Measurements from ENCODE around the gene ABCA6. TPM values are rescaled to one million over a fixed set of nuclear protein-coding genes. Genes with fewer than 3 reads are reported as not detected.
"Not testable (repeated sequence)": the region's sequence is repeated elsewhere in the genome, so short reads cannot be mapped to it uniquely, and the experiment has no call there.

Gene ABCA6
- total RNA-seq, 2 experiments from 2014 or later: 0.13 to 0.30 TPM

- CTCF ChIA-PET; H3K9me3 Mint-ChIP-seq; H3K4me3 Mint-ChIP-seq; H3K27ac Mint-ChIP-seq; POLR2A ChIA-PET; H3K36me3 Mint-ChIP-seq (ENCODE audit: low read depth); DNase-seq: not testable (repeated sequence)
- H3K4me1 Mint-ChIP-seq: peaks cover 15% of the 10 kb centered on the region
- H3K27me3 Mint-ChIP-seq: peaks cover 12% of the 10 kb centered on the region
Measured at GRCh38 chr17:69073392-69073791, 68.3 kb downstream of the ABCA6 start.

- POLR2A ChIA-PET; H3K4me3 Mint-ChIP-seq; H3K9me3 Mint-ChIP-seq; H3K27ac Mint-ChIP-seq; DNase-seq; H3K36me3 Mint-ChIP-seq (ENCODE audit: low read depth); CTCF ChIA-PET: not testable (repeated sequence)
- H3K4me1 Mint-ChIP-seq: peaks cover 15% of the 10 kb centered on the region
- peaks cover 12% of the 10 kb centered on the region for H3K27me3 Mint-ChIP-seq
Measured at GRCh38 chr17:69072803-69073256, 68.9 kb downstream of the ABCA6 start.

GRCh38 chr17:69071233-69071586 lies 70.5 kb downstream of the ABCA6 start:
- H3K36me3 Mint-ChIP-seq (ENCODE audit: low read depth); H3K4me3 Mint-ChIP-seq; POLR2A ChIA-PET; DNase-seq; H3K27me3 Mint-ChIP-seq; H3K9me3 Mint-ChIP-seq: not testable (repeated sequence)
- H3K4me1 Mint-ChIP-seq: peaks cover 25% of the 10 kb centered on the region
- H3K27ac Mint-ChIP-seq: peak overlapping the region; percentile 72
- CTCF ChIA-PET: interaction anchor here (1.0 to 1.4 kb wide), 2 partner anchors 10 to 12 kb away, joined by 3 read pairs; no protein-coding TSS in a partner anchor

- H3K9me3 Mint-ChIP-seq; H3K4me3 Mint-ChIP-seq; H3K27me3 Mint-ChIP-seq; H3K36me3 Mint-ChIP-seq (ENCODE audit: low read depth); POLR2A ChIA-PET: not testable (repeated sequence)
- Mint-ChIP-seq H3K4me1 (peaks cover 29% of the 10 kb centered on the region), H3K27ac (peak overlapping the region; percentile 72)
- DNase-seq: peak; percentile 33
- CTCF ChIA-PET: interaction anchor here (1.0 to 1.4 kb wide), 2 partner anchors 10 to 11 kb away, joined by 3 read pairs; no protein-coding TSS in a partner anchor
Measured at GRCh38 chr17:69070378-69071232, 71.1 kb downstream of the ABCA6 start.

GRCh38 chr17:69069226-69069750 lies 72.4 kb downstream of the ABCA6 start:
- no peak overlapping the region for H3K4me3 Mint-ChIP-seq
- no peak overlapping the region for H3K27ac Mint-ChIP-seq
- peaks cover 40% of the 10 kb centered on the region for H3K4me1 Mint-ChIP-seq
- H3K9me3 Mint-ChIP-seq: peaks cover 2% of the 10 kb centered on the region
- POLR2A ChIA-PET: no interaction called here
- peaks cover 5% of the 10 kb centered on the region for H3K27me3 Mint-ChIP-seq
- DNase-seq: no peak
- H3K36me3 Mint-ChIP-seq (ENCODE audit: low read depth): peaks cover 3% of the 10 kb centered on the region
- CTCF ChIA-PET: no interaction called here

GRCh38 chr17:69067274-69068047 lies 74.2 kb downstream of the ABCA6 start:
- no peaks in the 10 kb centered on the region for H3K27me3 Mint-ChIP-seq
- H3K27ac Mint-ChIP-seq: no peak overlapping the region
- peaks cover 3% of the 10 kb centered on the region for H3K36me3 Mint-ChIP-seq (ENCODE audit: low read depth)
- peaks cover 2% of the 10 kb centered on the region for H3K9me3 Mint-ChIP-seq
- no peak for DNase-seq
- H3K4me1 Mint-ChIP-seq: peaks cover 43% of the 10 kb centered on the region
- CTCF ChIA-PET: no interaction called here
- H3K4me3 Mint-ChIP-seq: no peak overlapping the region
- POLR2A ChIA-PET: no interaction called here

- Mint-ChIP-seq H3K4me1 (peaks cover 40% of the 10 kb centered on the region), H3K27me3 (no peaks in the 10 kb centered on the region), H3K27ac (no peak overlapping the region), H3K4me3 (no peak overlapping the region), H3K9me3 (peaks cover 2% of the 10 kb centered on the region), H3K36me3 (ENCODE audit: low read depth) (peaks cover 3% of the 10 kb centered on the region)
- no peak for DNase-seq
- CTCF ChIA-PET: no interaction called here
- POLR2A ChIA-PET: no interaction called here
Measured at GRCh38 chr17:69066482-69066881, 75.2 kb downstream of the ABCA6 start.

- Mint-ChIP-seq H3K4me1 (peaks cover 28% of the 10 kb centered on the region), H3K4me3 (no peak overlapping the region), H3K27ac (no peak overlapping the region), H3K27me3 (no peaks in the 10 kb centered on the region), H3K9me3 (peaks cover 2% of the 10 kb centered on the region), H3K36me3 (ENCODE audit: low read depth) (no peaks in the 10 kb centered on the region)
- no peak for DNase-seq
- CTCF ChIA-PET: no interaction called here
- POLR2A ChIA-PET: no interaction called here
Measured at GRCh38 chr17:69065113-69065512, 76.6 kb downstream of the ABCA6 start.

- no peaks in the 10 kb centered on the region for H3K27me3 Mint-ChIP-seq
- POLR2A ChIA-PET: no interaction called here
Measured at GRCh38 chr17:69064476-69064875, 77.2 kb downstream of the ABCA6 start.

GRCh38 chr17:69064001-69064400 lies 77.7 kb downstream of the ABCA6 start:
- no peaks in the 10 kb centered on the region for H3K27me3 Mint-ChIP-seq
- H3K27ac Mint-ChIP-seq: no peak overlapping the region
- peaks cover 28% of the 10 kb centered on the region for H3K4me1 Mint-ChIP-seq
- POLR2A ChIA-PET: no interaction called here
- no peak for DNase-seq
- H3K9me3 Mint-ChIP-seq: peaks cover 2% of the 10 kb centered on the region
- no peaks in the 10 kb centered on the region for H3K36me3 Mint-ChIP-seq (ENCODE audit: low read depth)
- CTCF ChIA-PET: no interaction called here
- no peak overlapping the region for H3K4me3 Mint-ChIP-seq

More at GRCh38 chr17:69064476-69064875, 77.2 kb downstream of the ABCA6 start:
- Mint-ChIP-seq H3K9me3 (peaks cover 2% of the 10 kb centered on the region), H3K27ac (no peak overlapping the region), H3K36me3 (ENCODE audit: low read depth) (no peaks in the 10 kb centered on the region), H3K4me3 (no peak overlapping the region), H3K4me1 (peaks cover 28% of the 10 kb centered on the region)
- CTCF ChIA-PET: no interaction called here
- DNase-seq: no peak

GRCh38 chr17:69062860-69063581 lies 78.7 kb downstream of the ABCA6 start:
- H3K4me3 Mint-ChIP-seq: no peak overlapping the region
- ChIA-PET CTCF (no interaction called here), POLR2A (no interaction called here)
- peaks cover 28% of the 10 kb centered on the region for H3K4me1 Mint-ChIP-seq
- H3K27ac Mint-ChIP-seq: no peak overlapping the region
- H3K27me3 Mint-ChIP-seq: no peaks in the 10 kb centered on the region
- DNase-seq: no peak
- peaks cover 2% of the 10 kb centered on the region for H3K9me3 Mint-ChIP-seq
- no peaks in the 10 kb centered on the region for H3K36me3 Mint-ChIP-seq (ENCODE audit: low read depth)

GRCh38 chr17:69061721-69062556 lies 79.8 kb downstream of the ABCA6 start:
- DNase-seq: no peak
- peaks cover 23% of the 10 kb centered on the region for H3K4me1 Mint-ChIP-seq
- CTCF ChIA-PET: interaction anchor here (0.7 kb wide), 1 partner anchor 1980 kb away, joined by 3 read pairs; no protein-coding TSS in a partner anchor
- POLR2A ChIA-PET: no interaction called here
- H3K36me3 Mint-ChIP-seq (ENCODE audit: low read depth): no peaks in the 10 kb centered on the region
- H3K9me3 Mint-ChIP-seq: peaks cover 2% of the 10 kb centered on the region
- H3K27me3 Mint-ChIP-seq: no peaks in the 10 kb centered on the region
- no peak overlapping the region for H3K27ac Mint-ChIP-seq
- no peak overlapping the region for H3K4me3 Mint-ChIP-seq

All from activated CD4-positive, alpha-beta memory T cell treated with anti-CD3 and anti-CD28 coated beads, Interleukin-2, amount 10 ng/mL, durations not matched to agents 7 days and 5 days (primary cell).